H1 (cell line): Measurements from ENCODE around the gene SCRN3.

ENCODE experiments used
- ATF3 ChIP-seq: IDR thresholded peaks from 2 replicates; pipeline ENCODE4 v1.6.1; 2011; ENCODE audit warnings: low read depth, mild to moderate bottlenecking, low read length; ENCODE audit not compliant: insufficient read depth
- CBX5 ChIP-seq: fragments of 300-800, 300-1000 bp; sonication (generic); IDR thresholded peaks from 2 replicates; pipeline ENCODE4 v1.7.1; 2016; ENCODE audit warnings: antibody characterized with exemption, low read length, low read depth
- CTBP2 ChIP-seq: IDR thresholded peaks from 2 replicates; pipeline ENCODE4 v1.7.0; 2011; ENCODE audit warnings: borderline replicate concordance, mild to moderate bottlenecking, moderate library complexity, mixed read lengths, low read length; ENCODE audit not compliant: insufficient read depth, insufficient read length
- CTCF ChIP-seq, 3 experiments: IDR thresholded peaks; 1 replicate in 2 of 3; 2 replicates in 1 of 3; pipeline versions ENCODE4 v1.5.1 to v1.6.1; 2011; ENCODE audit warnings: low read length in 3 of 3, mild to moderate bottlenecking in 3 of 3, inconsistent platforms in 2 of 3, low read depth in 1 of 3, moderate library complexity in 1 of 3; ENCODE audit not compliant: insufficient read depth in 1 of 3; ENCODE audit errors: control extremely low read depth in 1 of 3
- EZH2 ChIP-seq: fragments of 200-600 bp; sonication (generic); IDR thresholded peaks from 2 replicates; pipeline ENCODE4 v1.7.1; 2012; ENCODE audit warnings: low read depth, mild to moderate bottlenecking, moderate library complexity, low read length, inconsistent platforms; ENCODE audit not compliant: severe bottlenecking
- HDAC2 ChIP-seq, 2 experiments: fragments of 300-600 bp in 1 of 2; sonication (generic) in 1 of 2; IDR thresholded peaks; 2 replicates each; pipeline ENCODE4 v1.6.1; 2011 to 2012; ENCODE audit warnings: low read depth in 2 of 2, low read length in 2 of 2, mild to moderate bottlenecking in 2 of 2, moderate library complexity in 2 of 2, borderline replicate concordance in 1 of 2, inconsistent platforms in 1 of 2
- MAX ChIP-seq: IDR thresholded peaks from 2 replicates; pipeline ENCODE4 v1.6.1; 2012; ENCODE audit warnings: inconsistent platforms
- POLR2A ChIP-seq, 2 experiments: IDR thresholded peaks; 1 replicate in 1 of 2; 2 replicates in 1 of 2; pipeline ENCODE4 v1.6.1; 2011; ENCODE audit warnings: low read depth in 2 of 2, low read length in 2 of 2, mild to moderate bottlenecking in 2 of 2; ENCODE audit errors: control extremely low read depth in 1 of 2
- RAD21 ChIP-seq, 2 experiments: IDR thresholded peaks in 1 of 2; conservative IDR thresholded peaks in 1 of 2; 2 replicates each; pipeline ENCODE4 v1.6.1; 2011; ENCODE audit warnings: low read depth in 2 of 2, low read length in 2 of 2, improper control_type of control experiment in 1 of 2, inconsistent platforms in 1 of 2, mild to moderate bottlenecking in 1 of 2, moderate library complexity in 1 of 2
- SP1 ChIP-seq: IDR thresholded peaks from 2 replicates; pipeline ENCODE4 v1.6.1; 2011; ENCODE audit warnings: low read depth, low read length
- SP2 ChIP-seq: IDR thresholded peaks from 2 replicates; pipeline ENCODE4 v1.6.1; 2012; ENCODE audit warnings: mild to moderate bottlenecking, low read length, inconsistent platforms

GRCh38 chr2:174365571-174365970 lies 30.0 kb upstream of the SCRN3 start:
- TF ChIP-seq CTBP2 = no peak
- no peak for TF ChIP-seq HDAC2 (IDR thresholded peaks at IDR 0.05; ENCODE audit: borderline replicate concordance in 1 of 2, low read depth in 2 of 2, low read length in 2 of 2)
- TF ChIP-seq POLR2A (IDR thresholded peaks at IDR 0.05; ENCODE audit: control extremely low read depth in 1 of 2, low read depth in 2 of 2, low read length in 2 of 2) = no peak
- TF ChIP-seq SP1 = no peak
- no peak for TF ChIP-seq CTCF (IDR thresholded peaks at IDR 0.05; ENCODE audit: control extremely low read depth in 1 of 3, insufficient read depth in 1 of 3, low read depth in 1 of 3, low read length in 3 of 3)
- no peak for TF ChIP-seq CBX5
- no peak for TF ChIP-seq RAD21 (IDR thresholded peaks at IDR 0.05 in 1 of 2, conservative IDR thresholded peaks at IDR 0.05 in 1 of 2; ENCODE audit: low read depth in 2 of 2, low read length in 2 of 2)
- no peak for TF ChIP-seq SP2
- TF ChIP-seq MAX = no peak
- no peak for TF ChIP-seq EZH2
- TF ChIP-seq ATF3 = no peak
